Prostate gland (tissue), 2 donors: Measurements from ENCODE around the gene IL9R.
"Not testable (repeated sequence)": the region's sequence is repeated elsewhere in the genome, so short reads cannot be mapped to it uniquely, and the experiment has no call there.

ENCODE experiments used
- POLR2A ChIP-seq: fragments of 450-650 bp; IDR thresholded peaks from one replicate; pipeline ENCODE4 v1.6.1; 2016; ENCODE audit warnings: antibody characterized with exemption, mild to moderate bottlenecking
- POLR2AphosphoS5 ChIP-seq: sonication (generic); formaldehyde crosslinking; IDR thresholded peaks from one replicate; pipeline ENCODE4 v1.6.1; 2017; ENCODE audit warnings: antibody characterized with exemption
- TF ChIP-seq, protein P1 (sequence below), 4 experiments: fragments of 200-600 bp in 2 of 4; fragments of 450-650 bp in 2 of 4; sonication (generic) in 2 of 4; IDR thresholded peaks; 1 replicate in 3 of 4; 2 replicates in 1 of 4; pipeline ENCODE4 v1.5.1; 2016 to 2019; ENCODE audit warnings: antibody characterized with exemption in 4 of 4, mild to moderate bottlenecking in 2 of 4, moderate library complexity in 2 of 4

DNA sequence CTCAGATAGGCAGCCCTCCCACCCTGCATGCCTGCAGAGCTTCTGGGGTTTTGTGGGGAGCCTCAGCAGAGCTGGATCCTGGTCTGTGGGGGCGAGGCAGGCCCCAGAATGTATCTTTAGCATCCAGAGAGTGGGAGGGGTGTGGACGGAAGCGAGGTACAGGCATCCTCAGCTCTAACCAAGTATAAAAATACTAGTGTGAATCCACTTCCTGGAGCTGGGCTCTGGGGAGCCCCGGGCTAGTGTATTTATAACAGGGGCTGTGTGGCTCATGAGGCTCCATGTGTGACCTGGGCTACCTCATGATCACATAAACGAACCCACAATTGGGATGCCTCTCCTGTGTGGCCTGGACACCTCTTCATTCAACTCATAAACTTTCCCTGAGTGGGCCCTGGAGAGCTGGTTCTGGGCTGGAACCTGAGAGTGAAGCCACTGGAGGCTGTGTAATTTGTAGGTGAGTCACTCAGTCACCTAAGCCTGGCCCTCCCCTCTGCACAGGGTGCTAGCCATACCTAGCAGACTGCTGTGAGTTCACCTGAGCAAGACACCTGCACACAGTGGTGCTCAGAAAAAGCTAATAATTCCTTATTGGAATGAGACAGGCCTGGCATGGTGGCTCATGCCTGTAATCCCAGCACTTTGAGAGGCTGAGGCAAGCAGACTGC, 15.9 kb downstream of the IL9R start:
- TF ChIP-seq, protein P1, sequence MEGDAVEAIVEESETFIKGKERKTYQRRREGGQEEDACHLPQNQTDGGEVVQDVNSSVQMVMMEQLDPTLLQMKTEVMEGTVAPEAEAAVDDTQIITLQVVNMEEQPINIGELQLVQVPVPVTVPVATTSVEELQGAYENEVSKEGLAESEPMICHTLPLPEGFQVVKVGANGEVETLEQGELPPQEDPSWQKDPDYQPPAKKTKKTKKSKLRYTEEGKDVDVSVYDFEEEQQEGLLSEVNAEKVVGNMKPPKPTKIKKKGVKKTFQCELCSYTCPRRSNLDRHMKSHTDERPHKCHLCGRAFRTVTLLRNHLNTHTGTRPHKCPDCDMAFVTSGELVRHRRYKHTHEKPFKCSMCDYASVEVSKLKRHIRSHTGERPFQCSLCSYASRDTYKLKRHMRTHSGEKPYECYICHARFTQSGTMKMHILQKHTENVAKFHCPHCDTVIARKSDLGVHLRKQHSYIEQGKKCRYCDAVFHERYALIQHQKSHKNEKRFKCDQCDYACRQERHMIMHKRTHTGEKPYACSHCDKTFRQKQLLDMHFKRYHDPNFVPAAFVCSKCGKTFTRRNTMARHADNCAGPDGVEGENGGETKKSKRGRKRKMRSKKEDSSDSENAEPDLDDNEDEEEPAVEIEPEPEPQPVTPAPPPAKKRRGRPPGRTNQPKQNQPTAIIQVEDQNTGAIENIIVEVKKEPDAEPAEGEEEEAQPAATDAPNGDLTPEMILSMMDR (IDR thresholded peaks at IDR 0.05): not testable (repeated sequence)
- not testable (repeated sequence) for TF ChIP-seq POLR2A, POLR2AphosphoS5
